Measurements from ENCODE around the gene RSPH1. TPM values are rescaled to one million over a fixed set of nuclear protein-coding genes. Genes with fewer than 3 reads are reported as not detected.
A peak's percentile ranks its signal among the peaks of the same experiment; 100 is the strongest.

Gene RSPH1
- total and polyA plus RNA-seq, 12 donors, result 0.13 to 5.8 (median 0.87) TPM; not detected in 2

DNA sequence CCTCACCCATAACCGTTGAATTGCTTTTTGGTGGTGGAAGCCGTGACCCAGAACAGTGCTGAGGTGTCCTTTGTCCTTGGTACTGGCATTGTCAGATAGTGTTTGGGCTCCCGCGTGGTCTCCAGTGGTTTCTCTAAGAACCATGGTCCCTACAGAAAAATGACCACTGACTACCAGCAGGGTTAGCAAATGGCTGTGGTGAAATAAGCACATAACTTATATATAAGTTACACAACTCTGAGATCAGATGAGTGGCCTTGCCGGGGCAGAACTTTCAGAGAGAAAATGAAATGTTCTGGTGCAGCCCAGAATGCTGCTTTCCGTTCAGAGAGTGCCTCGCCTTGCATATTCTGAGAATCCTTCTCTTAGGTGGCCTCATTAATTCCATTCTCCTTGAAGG, 22.6 kb upstream of the RSPH1 start:
- Histone ChIP-seq H3K4me1 (replicated peaks in 1 of 2) (peaks cover 23 to 44% of the 10 kb centered on the region in 2 donors), H3K4me3 (no peak overlapping the region), H3K27ac (peak overlapping the region; percentile 45 to 93 (median 65)), H3K36me3 (replicated peaks in 1 of 2) (peaks cover 0 to 14% of the 10 kb centered on the region in 2 donors), H3K27me3 (no peaks in the 10 kb centered on the region), H3K9me3 (replicated peaks in 1 of 3) (no peaks in the 10 kb centered on the region)
- TF ChIP-seq, protein P1, sequence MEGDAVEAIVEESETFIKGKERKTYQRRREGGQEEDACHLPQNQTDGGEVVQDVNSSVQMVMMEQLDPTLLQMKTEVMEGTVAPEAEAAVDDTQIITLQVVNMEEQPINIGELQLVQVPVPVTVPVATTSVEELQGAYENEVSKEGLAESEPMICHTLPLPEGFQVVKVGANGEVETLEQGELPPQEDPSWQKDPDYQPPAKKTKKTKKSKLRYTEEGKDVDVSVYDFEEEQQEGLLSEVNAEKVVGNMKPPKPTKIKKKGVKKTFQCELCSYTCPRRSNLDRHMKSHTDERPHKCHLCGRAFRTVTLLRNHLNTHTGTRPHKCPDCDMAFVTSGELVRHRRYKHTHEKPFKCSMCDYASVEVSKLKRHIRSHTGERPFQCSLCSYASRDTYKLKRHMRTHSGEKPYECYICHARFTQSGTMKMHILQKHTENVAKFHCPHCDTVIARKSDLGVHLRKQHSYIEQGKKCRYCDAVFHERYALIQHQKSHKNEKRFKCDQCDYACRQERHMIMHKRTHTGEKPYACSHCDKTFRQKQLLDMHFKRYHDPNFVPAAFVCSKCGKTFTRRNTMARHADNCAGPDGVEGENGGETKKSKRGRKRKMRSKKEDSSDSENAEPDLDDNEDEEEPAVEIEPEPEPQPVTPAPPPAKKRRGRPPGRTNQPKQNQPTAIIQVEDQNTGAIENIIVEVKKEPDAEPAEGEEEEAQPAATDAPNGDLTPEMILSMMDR (IDR thresholded peaks at IDR 0.05), result peak in 3 of 6 experiments; percentile 13 to 29 (median 17)
- TF ChIP-seq POLR2A (IDR thresholded peaks at IDR 0.05), result no peak
- intact Hi-C loops (cut with DNase I), result no loop called here
- peak in 1 of 7 donors; percentile 64 for DNase-seq
- WGBS, 4 donors, result 40 to 66% (median 59%) methylated on average over 7 of the region's 7 CpGs

- Histone ChIP-seq H3K27me3 (no peaks in the 10 kb centered on the region), H3K27ac (peak overlapping the region; percentile 45 to 93 (median 65)), H3K4me3 (no peak overlapping the region), H3K36me3 (replicated peaks in 1 of 2) (peaks cover 0 to 14% of the 10 kb centered on the region in 2 donors), H3K4me1 (replicated peaks in 1 of 2) (peaks cover 23 to 45% of the 10 kb centered on the region in 2 donors), H3K9me3 (replicated peaks in 1 of 3) (no peaks in the 10 kb centered on the region)
- intact Hi-C loops (cut with DNase I), result no loop called here
- WGBS, 4 donors, result 48 to 60% (median 57%) methylated on average over 5 to 11 of the region's 11 CpGs
- DNase-seq, result peak in 6 of 7 donors; percentile 74 to 84 (median 79)
- TF ChIP-seq, protein P1 (IDR thresholded peaks at IDR 0.05), result no peak
- peak in 1 of 2 donors; percentile 47 for TF ChIP-seq POLR2A (IDR thresholded peaks at IDR 0.05)
Measured at GRCh38 chr21:42518215-42518614, 22.2 kb upstream of the RSPH1 start.

GRCh38 chr21:42515708-42516502, 19.9 kb upstream of the RSPH1 start:
- intact Hi-C loops (cut with DNase I), result no loop called here
- H3K4me3 ChIP-seq, result no peak overlapping the region
- WGBS, 4 donors, result 62 to 82% (median 73%) methylated on average over 11 to 12 of the region's 12 CpGs
- no peaks in the 10 kb centered on the region for H3K9me3 ChIP-seq (replicated peaks in 1 of 3)
- peaks cover 23 to 49% of the 10 kb centered on the region in 2 donors for H3K4me1 ChIP-seq (replicated peaks in 1 of 2)
- H3K27ac ChIP-seq, result peak overlapping the region in 4 of 5 donors; percentile 47 to 93 (median 72)
- peaks cover 0 to 7% of the 10 kb centered on the region in 2 donors for H3K36me3 ChIP-seq (replicated peaks in 1 of 2)
- peak in 1 of 2 donors; percentile 48 for TF ChIP-seq POLR2A (IDR thresholded peaks at IDR 0.05)
- TF ChIP-seq, protein P1 (IDR thresholded peaks at IDR 0.05), result no peak
- DNase-seq, result peak in 4 of 7 donors; percentile 32 to 63 (median 56)
- H3K27me3 ChIP-seq, result no peaks in the 10 kb centered on the region

GRCh38 chr21:42514883-42515228, 18.8 kb upstream of the RSPH1 start:
- WGBS, 4 donors, result 18 to 28% (median 23%) methylated on average over 5 of the region's 5 CpGs
- intact Hi-C loops (cut with DNase I), result no loop called here
- TF ChIP-seq, protein P1 (IDR thresholded peaks at IDR 0.05), result no peak
- TF ChIP-seq POLR2A (IDR thresholded peaks at IDR 0.05), result no peak
- Histone ChIP-seq H3K4me1 (replicated peaks in 1 of 2) (peaks cover 23 to 49% of the 10 kb centered on the region in 2 donors), H3K4me3 (peak overlapping the region in 2 of 4 donors; percentile 86 to 95), H3K9me3 (replicated peaks in 1 of 3) (no peaks in the 10 kb centered on the region), H3K27me3 (no peaks in the 10 kb centered on the region), H3K36me3 (replicated peaks in 1 of 2) (peaks cover 0 to 7% of the 10 kb centered on the region in 2 donors), H3K27ac (peak overlapping the region in 4 of 5 donors; percentile 12 to 95 (median 82))
- DNase-seq, result no peak
